HG02973 (cell line): ENCODE measurements around the gene CHRNA7.
"Not testable (repeated sequence)": the region's sequence is repeated elsewhere in the genome, so short reads cannot be mapped to it uniquely, and the experiment has no call there.

Experiments used
- ATAC-seq: cut with Tn5 transposase; IDR thresholded peaks from one replicate; pipeline ENCODE4 v1.9.1; 2021; ENCODE audit warnings: moderate library complexity; ENCODE audit not compliant: unreplicated experiment

Gene CHRNA7

DNA sequence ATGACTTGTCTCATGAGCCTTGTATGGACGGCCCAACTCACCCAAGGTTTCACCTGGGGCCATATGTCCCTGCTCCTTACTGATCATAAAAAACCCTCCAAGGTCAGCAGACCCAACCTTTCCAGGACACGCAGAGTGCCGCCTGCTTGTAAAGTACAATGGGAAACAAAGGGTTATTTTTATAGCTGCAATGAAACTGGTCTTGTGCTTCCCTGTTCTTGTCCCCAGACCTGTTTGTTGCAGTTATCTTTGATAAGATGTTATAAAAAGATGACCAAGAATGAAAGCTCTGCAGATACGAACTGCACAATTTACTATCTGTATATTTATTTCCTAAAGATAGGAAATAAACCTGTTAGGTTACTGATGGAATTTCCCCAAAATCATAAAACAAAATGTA lies 136.0 kb downstream of the CHRNA7 start:
- not testable (repeated sequence) for ATAC-seq

DNA sequence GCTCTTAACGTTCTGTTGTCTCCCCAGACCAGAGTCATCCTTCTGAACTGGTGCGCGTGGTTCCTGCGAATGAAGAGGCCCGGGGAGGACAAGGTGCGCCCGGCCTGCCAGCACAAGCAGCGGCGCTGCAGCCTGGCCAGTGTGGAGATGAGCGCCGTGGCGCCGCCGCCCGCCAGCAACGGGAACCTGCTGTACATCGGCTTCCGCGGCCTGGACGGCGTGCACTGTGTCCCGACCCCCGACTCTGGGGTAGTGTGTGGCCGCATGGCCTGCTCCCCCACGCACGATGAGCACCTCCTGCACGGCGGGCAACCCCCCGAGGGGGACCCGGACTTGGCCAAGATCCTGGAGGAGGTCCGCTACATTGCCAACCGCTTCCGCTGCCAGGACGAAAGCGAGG lies 137.6 kb downstream of the CHRNA7 start:
- ATAC-seq, result not testable (repeated sequence)

DNA sequence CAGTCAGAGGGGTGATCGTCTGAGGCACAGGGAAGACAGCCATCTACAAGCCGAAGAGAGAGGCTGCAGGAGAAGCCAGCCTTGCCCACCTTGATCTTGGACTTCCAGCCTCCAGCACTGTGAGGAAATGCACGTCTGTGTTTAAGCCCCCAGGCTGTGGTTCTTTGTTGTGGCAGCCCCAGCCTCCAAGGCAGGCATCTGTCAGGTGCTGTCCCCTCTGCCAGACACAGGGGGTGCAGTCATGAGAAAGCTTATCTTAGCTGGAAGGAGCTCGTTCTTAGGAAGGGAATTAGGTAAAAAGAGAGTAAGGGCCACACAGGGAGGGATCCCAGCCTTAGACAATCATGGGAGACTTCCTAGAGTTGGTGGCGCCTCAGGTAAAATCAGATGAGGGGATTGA lies 150.3 kb downstream of the CHRNA7 start:
- ATAC-seq, result not testable (repeated sequence)

DNA sequence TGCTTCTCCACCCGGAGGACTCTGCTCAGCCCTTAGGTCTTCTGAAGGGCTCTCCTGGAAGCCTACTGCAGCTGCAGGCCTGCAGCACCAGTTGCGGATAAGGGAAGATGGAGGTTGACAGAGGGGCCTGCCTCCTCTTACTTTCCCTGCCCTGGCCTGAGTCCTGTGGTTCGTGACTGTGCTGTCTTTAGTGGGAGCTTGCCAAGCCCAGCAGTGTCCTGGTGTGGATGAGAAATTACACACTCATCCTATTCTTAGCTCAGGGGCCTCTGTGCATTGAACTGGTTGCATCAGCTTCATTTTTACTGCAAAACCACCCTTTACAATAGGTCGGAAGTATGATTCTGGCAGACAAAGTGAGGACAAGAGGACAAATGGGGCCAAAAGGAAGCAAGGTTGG lies 163.5 kb downstream of the CHRNA7 start:
- ATAC-seq, result not testable (repeated sequence)

DNA sequence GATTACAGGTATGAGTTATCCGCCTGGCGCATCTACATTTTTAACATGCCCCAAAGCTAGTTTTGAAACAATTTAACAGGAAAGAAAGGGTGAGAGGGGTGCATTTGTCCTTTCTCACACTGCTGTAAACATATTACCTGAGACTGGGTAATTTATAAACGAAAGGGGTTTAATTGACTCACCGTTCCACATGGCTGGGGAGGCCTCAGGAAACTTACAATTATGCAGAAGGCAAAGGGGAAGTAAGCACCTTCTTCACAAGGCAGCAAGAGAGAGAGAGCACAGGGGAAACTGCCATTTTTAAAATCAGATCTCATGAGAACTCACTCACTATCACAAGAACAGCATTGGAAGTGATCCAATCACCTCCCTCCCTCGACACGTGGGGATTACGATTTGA lies 165.9 kb downstream of the CHRNA7 start:
- not testable (repeated sequence) for ATAC-seq

DNA sequence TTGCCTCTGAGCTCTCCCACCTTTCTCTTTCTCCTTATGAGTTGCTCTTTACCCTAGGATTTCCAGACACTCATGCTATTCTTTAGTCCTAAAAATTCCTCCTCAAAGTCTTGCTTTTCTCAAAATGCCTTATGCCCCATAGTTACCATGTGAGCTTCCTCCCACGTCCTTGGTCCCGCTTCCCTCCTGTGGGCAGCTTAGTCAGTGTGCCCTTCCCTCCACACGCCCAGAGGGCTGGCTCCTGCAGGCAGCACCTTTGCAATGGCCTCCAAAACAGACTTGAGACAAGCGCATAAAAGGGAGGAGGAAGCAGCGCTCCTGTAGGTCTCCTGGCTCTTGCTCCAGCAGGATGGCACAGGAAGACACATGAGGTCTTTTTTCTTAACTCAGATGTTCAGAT lies 168.6 kb downstream of the CHRNA7 start:
- not testable (repeated sequence) for ATAC-seq

DNA sequence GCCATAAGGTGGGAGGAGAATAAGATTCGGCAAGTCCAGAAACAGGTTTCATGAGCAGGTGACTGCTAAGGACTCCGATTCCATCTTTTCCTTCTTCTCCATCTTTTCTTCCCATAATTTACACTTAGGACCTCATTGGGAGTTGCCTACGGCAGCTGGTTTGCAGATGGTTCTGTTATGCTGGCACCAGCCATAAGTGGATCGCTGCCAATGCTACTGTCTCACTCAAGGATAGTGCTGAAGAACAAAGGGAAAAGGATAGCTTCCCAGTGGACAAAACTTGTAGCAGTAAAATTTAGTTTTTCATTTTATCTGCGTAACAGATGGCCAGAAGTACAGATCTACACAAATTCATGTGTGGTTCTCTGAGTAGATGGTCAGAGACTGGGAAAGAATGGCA lies 178.8 kb downstream of the CHRNA7 start:
- not testable (repeated sequence) for ATAC-seq

DNA sequence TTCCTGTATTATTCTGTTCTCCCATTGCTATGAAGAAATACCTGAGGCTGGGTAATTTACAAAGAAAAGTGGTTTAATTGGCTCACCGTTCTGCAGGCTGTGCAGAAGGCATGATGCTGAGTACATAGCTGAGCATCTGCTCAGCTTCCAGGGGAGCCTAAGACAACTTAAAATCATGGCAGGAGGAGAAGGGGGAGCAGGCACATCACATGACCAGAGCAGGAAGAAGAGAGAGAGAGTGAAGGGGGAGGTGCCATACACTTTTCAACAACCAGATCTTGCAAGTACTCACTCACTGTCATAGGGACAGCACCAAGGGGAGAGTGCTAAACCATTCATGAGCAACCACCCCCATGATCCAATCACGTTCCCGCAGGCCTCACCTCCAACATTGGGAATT lies 188.4 kb downstream of the CHRNA7 start:
- ATAC-seq, result no peak
